ENCODE data around the gene SGPP1.

GRCh38 chr14:63709589-63709988 lies 18.3 kb downstream of the SGPP1 start:
- TF ChIP-seq, protein P1, sequence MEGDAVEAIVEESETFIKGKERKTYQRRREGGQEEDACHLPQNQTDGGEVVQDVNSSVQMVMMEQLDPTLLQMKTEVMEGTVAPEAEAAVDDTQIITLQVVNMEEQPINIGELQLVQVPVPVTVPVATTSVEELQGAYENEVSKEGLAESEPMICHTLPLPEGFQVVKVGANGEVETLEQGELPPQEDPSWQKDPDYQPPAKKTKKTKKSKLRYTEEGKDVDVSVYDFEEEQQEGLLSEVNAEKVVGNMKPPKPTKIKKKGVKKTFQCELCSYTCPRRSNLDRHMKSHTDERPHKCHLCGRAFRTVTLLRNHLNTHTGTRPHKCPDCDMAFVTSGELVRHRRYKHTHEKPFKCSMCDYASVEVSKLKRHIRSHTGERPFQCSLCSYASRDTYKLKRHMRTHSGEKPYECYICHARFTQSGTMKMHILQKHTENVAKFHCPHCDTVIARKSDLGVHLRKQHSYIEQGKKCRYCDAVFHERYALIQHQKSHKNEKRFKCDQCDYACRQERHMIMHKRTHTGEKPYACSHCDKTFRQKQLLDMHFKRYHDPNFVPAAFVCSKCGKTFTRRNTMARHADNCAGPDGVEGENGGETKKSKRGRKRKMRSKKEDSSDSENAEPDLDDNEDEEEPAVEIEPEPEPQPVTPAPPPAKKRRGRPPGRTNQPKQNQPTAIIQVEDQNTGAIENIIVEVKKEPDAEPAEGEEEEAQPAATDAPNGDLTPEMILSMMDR (IDR thresholded peaks at IDR 0.05; ENCODE audit: insufficient read depth, low read length): no peak
- TF ChIP-seq POLR2AphosphoS5 (IDR thresholded peaks at IDR 0.05; ENCODE audit: low read depth) (no peak), SPI1 (IDR thresholded peaks at IDR 0.05; ENCODE audit: borderline replicate concordance, low read depth) (no peak), GABPA (IDR thresholded peaks at IDR 0.05; ENCODE audit: low read depth) (no peak)
- TF ChIP-seq, protein P2, sequence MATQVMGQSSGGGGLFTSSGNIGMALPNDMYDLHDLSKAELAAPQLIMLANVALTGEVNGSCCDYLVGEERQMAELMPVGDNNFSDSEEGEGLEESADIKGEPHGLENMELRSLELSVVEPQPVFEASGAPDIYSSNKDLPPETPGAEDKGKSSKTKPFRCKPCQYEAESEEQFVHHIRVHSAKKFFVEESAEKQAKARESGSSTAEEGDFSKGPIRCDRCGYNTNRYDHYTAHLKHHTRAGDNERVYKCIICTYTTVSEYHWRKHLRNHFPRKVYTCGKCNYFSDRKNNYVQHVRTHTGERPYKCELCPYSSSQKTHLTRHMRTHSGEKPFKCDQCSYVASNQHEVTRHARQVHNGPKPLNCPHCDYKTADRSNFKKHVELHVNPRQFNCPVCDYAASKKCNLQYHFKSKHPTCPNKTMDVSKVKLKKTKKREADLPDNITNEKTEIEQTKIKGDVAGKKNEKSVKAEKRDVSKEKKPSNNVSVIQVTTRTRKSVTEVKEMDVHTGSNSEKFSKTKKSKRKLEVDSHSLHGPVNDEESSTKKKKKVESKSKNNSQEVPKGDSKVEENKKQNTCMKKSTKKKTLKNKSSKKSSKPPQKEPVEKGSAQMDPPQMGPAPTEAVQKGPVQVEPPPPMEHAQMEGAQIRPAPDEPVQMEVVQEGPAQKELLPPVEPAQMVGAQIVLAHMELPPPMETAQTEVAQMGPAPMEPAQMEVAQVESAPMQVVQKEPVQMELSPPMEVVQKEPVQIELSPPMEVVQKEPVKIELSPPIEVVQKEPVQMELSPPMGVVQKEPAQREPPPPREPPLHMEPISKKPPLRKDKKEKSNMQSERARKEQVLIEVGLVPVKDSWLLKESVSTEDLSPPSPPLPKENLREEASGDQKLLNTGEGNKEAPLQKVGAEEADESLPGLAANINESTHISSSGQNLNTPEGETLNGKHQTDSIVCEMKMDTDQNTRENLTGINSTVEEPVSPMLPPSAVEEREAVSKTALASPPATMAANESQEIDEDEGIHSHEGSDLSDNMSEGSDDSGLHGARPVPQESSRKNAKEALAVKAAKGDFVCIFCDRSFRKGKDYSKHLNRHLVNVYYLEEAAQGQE (IDR thresholded peaks at IDR 0.05; ENCODE audit: insufficient replicate concordance, low read depth): no peak

Measured in HL-60 (cell line).